ENCODE data around the gene COL23A1. TPM values are rescaled to one million over a fixed set of nuclear protein-coding genes. Genes with fewer than 3 reads are reported as not detected.

COL23A1 gene
- total RNA-seq, 2 experiments from 2014 or later: 0.11 TPM; not detected in 1

- POLR2A ChIA-PET: no interaction called here
- Mint-ChIP-seq H3K27ac (no peak overlapping the region), H3K4me1 (ENCODE audit: low read depth) (no peaks in the 10 kb centered on the region), H3K36me3 (ENCODE audit: low read depth) (no peaks in the 10 kb centered on the region), H3K27me3 (no peaks in the 10 kb centered on the region), H3K9me3 (no peaks in the 10 kb centered on the region), H3K4me3 (no peak overlapping the region)
- TF ChIP-seq CTCF (IDR thresholded peaks at IDR 0.05): no peak
- intact Hi-C loops (cut with micrococcal nuclease): no loop called here
- CTCF ChIA-PET: no interaction called here
- DNase-seq (no peak), ATAC-seq (no peak)
These were observed 252.9 kb downstream of the COL23A1 start for GRCh38 chr5:178337334-178337741.

GRCh38 chr5:178336889-178337288 lies 253.3 kb downstream of the COL23A1 start:
- ChIA-PET CTCF (no interaction called here), POLR2A (no interaction called here)
- H3K36me3 Mint-ChIP-seq (ENCODE audit: low read depth): no peaks in the 10 kb centered on the region
- DNase-seq (no peak), ATAC-seq (no peak)
- no peaks in the 10 kb centered on the region for H3K4me1 Mint-ChIP-seq (ENCODE audit: low read depth)
- no peaks in the 10 kb centered on the region for H3K27me3 Mint-ChIP-seq
- intact Hi-C loops (cut with micrococcal nuclease): no loop called here
- H3K4me3 Mint-ChIP-seq: no peak overlapping the region
- no peaks in the 10 kb centered on the region for H3K9me3 Mint-ChIP-seq
- no peak for TF ChIP-seq CTCF (IDR thresholded peaks at IDR 0.05)
- H3K27ac Mint-ChIP-seq: no peak overlapping the region

GRCh38 chr5:178335302-178336030 lies 254.7 kb downstream of the COL23A1 start:
- Mint-ChIP-seq H3K9me3 (no peaks in the 10 kb centered on the region), H3K27me3 (no peaks in the 10 kb centered on the region)
- no peak for ATAC-seq

GRCh38 chr5:178334861-178335260 lies 255.3 kb downstream of the COL23A1 start:
- TF ChIP-seq CTCF (IDR thresholded peaks at IDR 0.05): no peak
- Mint-ChIP-seq H3K27ac (no peak overlapping the region), H3K4me3 (no peak overlapping the region), H3K36me3 (ENCODE audit: low read depth) (no peaks in the 10 kb centered on the region), H3K27me3 (no peaks in the 10 kb centered on the region), H3K4me1 (ENCODE audit: low read depth) (peaks cover 5% of the 10 kb centered on the region), H3K9me3 (no peaks in the 10 kb centered on the region)
- POLR2A ChIA-PET: no interaction called here
- ATAC-seq: no peak
- CTCF ChIA-PET: no interaction called here
- intact Hi-C loops (cut with micrococcal nuclease): no loop called here
- no peak for DNase-seq

More at GRCh38 chr5:178335302-178336030, 254.7 kb downstream of the COL23A1 start:
- POLR2A ChIA-PET: no interaction called here
- Mint-ChIP-seq H3K4me1 (ENCODE audit: low read depth) (peaks cover 5% of the 10 kb centered on the region), H3K4me3 (no peak overlapping the region), H3K36me3 (ENCODE audit: low read depth) (no peaks in the 10 kb centered on the region), H3K27ac (no peak overlapping the region)
- no peak for TF ChIP-seq CTCF (IDR thresholded peaks at IDR 0.05)
- CTCF ChIA-PET: no interaction called here
- DNase-seq: no peak
- intact Hi-C loops (cut with micrococcal nuclease): no loop called here

- Mint-ChIP-seq H3K27ac (no peak overlapping the region), H3K9me3 (no peaks in the 10 kb centered on the region), H3K36me3 (ENCODE audit: low read depth) (no peaks in the 10 kb centered on the region), H3K4me3 (no peak overlapping the region), H3K4me1 (ENCODE audit: low read depth) (peaks cover 5% of the 10 kb centered on the region), H3K27me3 (no peaks in the 10 kb centered on the region)
- no peak for TF ChIP-seq CTCF (IDR thresholded peaks at IDR 0.05)
- no peak for DNase-seq
- POLR2A ChIA-PET: no interaction called here
- intact Hi-C loops (cut with micrococcal nuclease): no loop called here
- CTCF ChIA-PET: no interaction called here
- ATAC-seq: no peak
These were observed 256.2 kb downstream of the COL23A1 start for GRCh38 chr5:178333821-178334481.
